ENCODE measurements around the gene RILPL2. TPM values are rescaled to one million over a fixed set of nuclear protein-coding genes. Genes with fewer than 3 reads are reported as not detected.
"Not testable (repeated sequence)": the region's sequence is repeated elsewhere in the genome, so short reads cannot be mapped to it uniquely, and the experiment has no call there.

Gene RILPL2
- total RNA-seq, 1 experiment from 2014 or later = 3.2 TPM

- POLR2A ChIA-PET = no interaction called here
- CTCF ChIA-PET = no interaction called here
Observed at GRCh38 chr12:123379391-123379790, 57.1 kb downstream of the RILPL2 start.

GRCh38 chr12:123372415-123372814 lies 64.1 kb downstream of the RILPL2 start:
- intact Hi-C loops (cut with micrococcal nuclease; ENCODE audit: unreplicated experiment) = loop anchor here (1.0 kb wide), 1 partner anchor 11 kb away; no protein-coding TSS in a partner anchor
- H3K36me3 Mint-ChIP-seq (ENCODE audit: insufficient read depth, unreplicated experiment); H3K9me3 ChIP-seq; BruUV-seq (replicated peaks); H3K4me3 Mint-ChIP-seq (ENCODE audit: unreplicated experiment); H3K27me3 Mint-ChIP-seq (ENCODE audit: insufficient read depth, unreplicated experiment); H3K9me3 Mint-ChIP-seq (ENCODE audit: unreplicated experiment); POLR2A ChIA-PET; H3K27me3 ChIP-seq (replicated peaks; ENCODE audit: control insufficient read depth, insufficient read depth, low read length); H3K36me3 ChIP-seq (ENCODE audit: control insufficient read depth, insufficient read depth, low read length); H3K4me3 ChIP-seq (ENCODE audit: low read depth, low read length); H3K4me1 Mint-ChIP-seq (ENCODE audit: low read depth, unreplicated experiment); CTCF ChIA-PET: not testable (repeated sequence)
- DNase-seq = peak; percentile 58 to 74
- peak overlapping the region; percentile 61 for H3K27ac Mint-ChIP-seq (ENCODE audit: unreplicated experiment)
- peaks cover 17% of the 10 kb centered on the region for H3K4me1 ChIP-seq

More at GRCh38 chr12:123379391-123379790, 57.1 kb downstream of the RILPL2 start:
- Histone ChIP-seq H3K36me3 (ENCODE audit: control insufficient read depth, insufficient read depth, low read length) (no peaks in the 10 kb centered on the region), H3K27me3 (replicated peaks; ENCODE audit: control insufficient read depth, insufficient read depth, low read length) (no peaks in the 10 kb centered on the region), H3K4me3 (ENCODE audit: low read depth, low read length) (no peak overlapping the region), H3K9me3 (no peaks in the 10 kb centered on the region), H3K4me1 (no peaks in the 10 kb centered on the region)
- Mint-ChIP-seq H3K9me3 (ENCODE audit: unreplicated experiment) (no peaks in the 10 kb centered on the region), H3K4me3 (ENCODE audit: unreplicated experiment) (no peak overlapping the region), H3K27me3 (ENCODE audit: insufficient read depth, unreplicated experiment) (no peaks in the 10 kb centered on the region), H3K36me3 (ENCODE audit: insufficient read depth, unreplicated experiment) (peaks cover 8% of the 10 kb centered on the region), H3K27ac (ENCODE audit: unreplicated experiment) (no peak overlapping the region), H3K4me1 (ENCODE audit: low read depth, unreplicated experiment) (no peaks in the 10 kb centered on the region)
- no peak for DNase-seq
- intact Hi-C loops (cut with micrococcal nuclease; ENCODE audit: unreplicated experiment) = no loop called here
- TF ChIP-seq CTCF (IDR thresholded peaks at IDR 0.05; ENCODE audit: insufficient read depth in 1 of 2, low read depth in 1 of 2, low read length in 1 of 2, severe bottlenecking in 1 of 2, unreplicated experiment in 1 of 2) = no peak
- BruUV-seq (replicated peaks) = no TSS peak

GRCh38 chr12:123371667-123372368 lies 64.7 kb downstream of the RILPL2 start:
- H3K36me3 ChIP-seq (ENCODE audit: control insufficient read depth, insufficient read depth, low read length); H3K9me3 ChIP-seq; H3K27me3 ChIP-seq (replicated peaks; ENCODE audit: control insufficient read depth, insufficient read depth, low read length); H3K27ac Mint-ChIP-seq (ENCODE audit: unreplicated experiment); CTCF ChIA-PET; H3K9me3 Mint-ChIP-seq (ENCODE audit: unreplicated experiment); H3K4me3 ChIP-seq (ENCODE audit: low read depth, low read length); H3K27me3 Mint-ChIP-seq (ENCODE audit: insufficient read depth, unreplicated experiment); H3K4me1 Mint-ChIP-seq (ENCODE audit: low read depth, unreplicated experiment); BruUV-seq (replicated peaks); H3K4me3 Mint-ChIP-seq (ENCODE audit: unreplicated experiment); DNase-seq; H3K36me3 Mint-ChIP-seq (ENCODE audit: insufficient read depth, unreplicated experiment): not testable (repeated sequence)
- H3K4me1 ChIP-seq = peaks cover 17% of the 10 kb centered on the region
- POLR2A ChIA-PET = interaction anchor here (0.7 kb wide), 1 partner anchor 11 kb away, joined by 7 read pairs; no protein-coding TSS in a partner anchor
- intact Hi-C loops (cut with micrococcal nuclease; ENCODE audit: unreplicated experiment) = loop anchor here (1.0 kb wide), 1 partner anchor 11 kb away; no protein-coding TSS in a partner anchor

- no peaks in the 10 kb centered on the region for H3K9me3 ChIP-seq
- no peaks in the 10 kb centered on the region for H3K27me3 ChIP-seq (replicated peaks; ENCODE audit: control insufficient read depth, insufficient read depth, low read length)
- no peaks in the 10 kb centered on the region for H3K9me3 Mint-ChIP-seq (ENCODE audit: unreplicated experiment)
- ChIA-PET POLR2A (interaction anchor here (0.6 kb wide), 1 partner anchor 367 kb away, joined by 3 read pairs; no protein-coding TSS in a partner anchor), CTCF (no interaction called here)
- intact Hi-C loops (cut with micrococcal nuclease; ENCODE audit: unreplicated experiment) = no loop called here
- no TSS peak for BruUV-seq (replicated peaks)
- H3K4me1 Mint-ChIP-seq (ENCODE audit: low read depth, unreplicated experiment) = peaks cover 14% of the 10 kb centered on the region
- no peaks in the 10 kb centered on the region for H3K27me3 Mint-ChIP-seq (ENCODE audit: insufficient read depth, unreplicated experiment)
- H3K36me3 ChIP-seq (ENCODE audit: control insufficient read depth, insufficient read depth, low read length) = no peaks in the 10 kb centered on the region
- no peak overlapping the region for H3K4me3 ChIP-seq (ENCODE audit: low read depth, low read length)
- no peak overlapping the region for H3K27ac Mint-ChIP-seq (ENCODE audit: unreplicated experiment)
- no peak for TF ChIP-seq CTCF (IDR thresholded peaks at IDR 0.05; ENCODE audit: insufficient read depth in 1 of 2, low read depth in 1 of 2, low read length in 1 of 2, severe bottlenecking in 1 of 2, unreplicated experiment in 1 of 2)
- peaks cover 12% of the 10 kb centered on the region for H3K36me3 Mint-ChIP-seq (ENCODE audit: insufficient read depth, unreplicated experiment)
- peaks cover 17% of the 10 kb centered on the region for H3K4me1 ChIP-seq
- DNase-seq = no peak
- no peak overlapping the region for H3K4me3 Mint-ChIP-seq (ENCODE audit: unreplicated experiment)
Observed at GRCh38 chr12:123369229-123369628, 67.3 kb downstream of the RILPL2 start.

- Mint-ChIP-seq H3K36me3 (ENCODE audit: insufficient read depth, unreplicated experiment) (peaks cover 19% of the 10 kb centered on the region), H3K4me1 (ENCODE audit: low read depth, unreplicated experiment) (peaks cover 14% of the 10 kb centered on the region)
- H3K4me3 Mint-ChIP-seq (ENCODE audit: unreplicated experiment); H3K27me3 ChIP-seq (replicated peaks; ENCODE audit: control insufficient read depth, insufficient read depth, low read length); CTCF ChIA-PET; H3K36me3 ChIP-seq (ENCODE audit: control insufficient read depth, insufficient read depth, low read length); H3K9me3 ChIP-seq; H3K9me3 Mint-ChIP-seq (ENCODE audit: unreplicated experiment); H3K27me3 Mint-ChIP-seq (ENCODE audit: insufficient read depth, unreplicated experiment); DNase-seq; BruUV-seq (replicated peaks); intact Hi-C loops (cut with micrococcal nuclease; ENCODE audit: unreplicated experiment); H3K4me3 ChIP-seq (ENCODE audit: low read depth, low read length); H3K27ac Mint-ChIP-seq (ENCODE audit: unreplicated experiment): not testable (repeated sequence)
- POLR2A ChIA-PET = interaction anchor here (0.6 kb wide), 1 partner anchor 368 kb away, joined by 3 read pairs; no protein-coding TSS in a partner anchor
- H3K4me1 ChIP-seq = peaks cover 14% of the 10 kb centered on the region
Observed at GRCh38 chr12:123368431-123368830, 68.1 kb downstream of the RILPL2 start.

Data from Caco-2 (cell line).